H9 (cell line): ENCODE results near the gene MRPL27. TPM values are rescaled to one million over a fixed set of nuclear protein-coding genes. Genes with fewer than 3 reads are reported as not detected.

Experiments used
- DNase-seq: peaks from one replicate; pipeline ENCODE4 v3.0.0-alpha.2; 2017
- H2AFZ ChIP-seq: one replicate; pipeline ENCODE4 v1.6.1; 2013; ENCODE audit warnings: mild to moderate bottlenecking, low read length, control low read depth, moderate library complexity
- H2AK5ac ChIP-seq: 2 replicates; pipeline ENCODE4 v1.6.1; 2013; ENCODE audit warnings: low read length, control low read depth, mixed read lengths; ENCODE audit not compliant: insufficient read length
- H2BK120ac ChIP-seq: one replicate; pipeline ENCODE4 v1.6.1; 2013; ENCODE audit warnings: low read depth, mild to moderate bottlenecking, low read length, control low read depth, inconsistent platforms; ENCODE audit not compliant: poor library complexity, severe bottlenecking
- H2BK12ac ChIP-seq: 2 replicates; pipeline ENCODE4 v1.6.1; 2013; ENCODE audit warnings: low read length, control low read depth, mixed read lengths, low read depth; ENCODE audit not compliant: insufficient read length
- H2BK15ac ChIP-seq: 2 replicates; pipeline ENCODE4 v1.6.1; 2013; ENCODE audit warnings: low read depth, low read length, control low read depth
- H2BK20ac ChIP-seq: one replicate; pipeline ENCODE4 v1.6.1; 2013; ENCODE audit warnings: low read depth, mild to moderate bottlenecking, low read length, control low read depth, inconsistent platforms; ENCODE audit not compliant: poor library complexity, severe bottlenecking
- H2BK5ac ChIP-seq: 2 replicates; pipeline ENCODE4 v1.6.1; 2013; ENCODE audit warnings: low read length, control low read depth, mixed read lengths; ENCODE audit not compliant: insufficient read length
- H3K14ac ChIP-seq: 2 replicates; pipeline ENCODE4 v1.6.1; 2013; ENCODE audit warnings: low read length, control low read depth; ENCODE audit not compliant: insufficient read depth
- H3K18ac ChIP-seq: 2 replicates; pipeline ENCODE4 v1.6.1; 2013; ENCODE audit warnings: low read depth, mild to moderate bottlenecking, mixed read lengths, low read length, control low read depth; ENCODE audit not compliant: insufficient read length
- H3K23ac ChIP-seq: 2 replicates; pipeline ENCODE4 v1.6.1; 2013; ENCODE audit warnings: low read length, control low read depth, mixed read lengths, low read depth; ENCODE audit not compliant: insufficient read length
- H3K23me2 ChIP-seq: 2 replicates; pipeline ENCODE4 v1.6.1; 2013; ENCODE audit warnings: low read depth, mild to moderate bottlenecking, mixed read lengths, low read length, control low read depth; ENCODE audit not compliant: insufficient read length, poor library complexity, severe bottlenecking
- H3K27ac ChIP-seq: 2 replicates; pipeline ENCODE4 v1.5.1; 2013; ENCODE audit warnings: low read length, control low read depth, mixed read lengths, low read depth; ENCODE audit not compliant: insufficient read length
- H3K27me3 ChIP-seq: 2 replicates; pipeline ENCODE4 v1.6.1; 2013; ENCODE audit warnings: low read length, control low read depth, inconsistent platforms; ENCODE audit not compliant: insufficient read depth
- H3K4ac ChIP-seq: 2 replicates; pipeline ENCODE4 v1.6.1; 2013; ENCODE audit warnings: low read depth, mild to moderate bottlenecking, control low read depth, inconsistent platforms, low read length, moderate library complexity
- H3K4me1 ChIP-seq: 2 replicates; pipeline ENCODE4 v1.6.1; 2013; ENCODE audit warnings: low read length, control low read depth, inconsistent platforms; ENCODE audit not compliant: insufficient read depth
- H3K4me2 ChIP-seq: 2 replicates; pipeline ENCODE4 v1.6.1; 2013; ENCODE audit warnings: low read length, control low read depth, mixed read lengths; ENCODE audit not compliant: insufficient read length, insufficient read depth
- H3K56ac ChIP-seq: 2 replicates; pipeline ENCODE4 v1.6.1; 2013; ENCODE audit warnings: low read depth, mild to moderate bottlenecking, mixed read lengths, low read length, control low read depth; ENCODE audit not compliant: insufficient read length
- H3K79me1 ChIP-seq: 2 replicates; pipeline ENCODE4 v1.6.1; 2013; ENCODE audit warnings: low read depth, mild to moderate bottlenecking, moderate library complexity, low read length, control low read depth, inconsistent platforms; ENCODE audit not compliant: insufficient read depth, poor library complexity, severe bottlenecking
- H3K79me2 ChIP-seq: 2 replicates; pipeline ENCODE4 v1.6.1; 2013; ENCODE audit warnings: low read length, control low read depth, inconsistent platforms; ENCODE audit not compliant: insufficient read depth
- H3K9ac ChIP-seq: 2 replicates; pipeline ENCODE4 v1.6.1; 2013; ENCODE audit warnings: low read length, control low read depth, mixed read lengths; ENCODE audit not compliant: insufficient read length; ENCODE audit errors: extremely low read depth
- H3K9me3 ChIP-seq: one replicate; pipeline ENCODE4 v1.6.1; 2013; ENCODE audit warnings: low read depth, low read length, inconsistent platforms; ENCODE audit not compliant: control insufficient read depth
- H3T11ph ChIP-seq: one replicate; pipeline ENCODE4 v1.6.1; 2013; ENCODE audit warnings: mild to moderate bottlenecking, low read length, control low read depth, inconsistent platforms
- H4K20me1 ChIP-seq: one replicate; pipeline ENCODE4 v1.6.1; 2013; ENCODE audit not compliant: control insufficient read depth, insufficient read length, insufficient read depth
- H4K5ac ChIP-seq: 2 replicates; pipeline ENCODE4 v1.6.1; 2013; ENCODE audit warnings: low read depth, mild to moderate bottlenecking, mixed read lengths, low read length, control low read depth; ENCODE audit not compliant: insufficient read length
- H4K8ac ChIP-seq: replicated peaks from 2 replicates; pipeline ENCODE4 v1.6.1; 2013; ENCODE audit warnings: low read length, control low read depth, mixed read lengths, low read depth; ENCODE audit not compliant: insufficient read length
- H4K91ac ChIP-seq: 2 replicates; pipeline ENCODE4 v1.6.1; 2013; ENCODE audit warnings: low read depth, mild to moderate bottlenecking, moderate library complexity, mixed read lengths, low read length, control low read depth; ENCODE audit not compliant: insufficient read length
- H3K27ac Mint-ChIP-seq, 3 experiments: 2 replicates in 2 of 3; 3 replicates in 1 of 3; pipeline ENCODE4 v1.8.0; 2020 to 2021; ENCODE audit warnings: mixed read lengths in 3 of 3, mild to moderate bottlenecking in 1 of 3, moderate library complexity in 1 of 3
- H3K27me3 Mint-ChIP-seq: 2 replicates; pipeline ENCODE4 v1.8.0; 2021; ENCODE audit warnings: low read depth, mild to moderate bottlenecking, moderate library complexity, mixed read lengths
- H3K36me3 Mint-ChIP-seq, 3 experiments: 2 replicates in 2 of 3; 3 replicates in 1 of 3; pipeline ENCODE4 v1.8.0; 2020 to 2021; ENCODE audit warnings: low read depth in 3 of 3, mixed read lengths in 3 of 3; ENCODE audit not compliant: insufficient read depth in 1 of 3
- H3K4me1 Mint-ChIP-seq, 2 experiments: 2 replicates each; pipeline ENCODE4 v1.8.0; 2020; ENCODE audit warnings: mixed read lengths in 2 of 2
- H3K4me3 Mint-ChIP-seq, 2 experiments: 2 replicates in 1 of 2; 3 replicates in 1 of 2; pipeline ENCODE4 v1.8.0; 2020 to 2021; ENCODE audit warnings: mild to moderate bottlenecking in 2 of 2, mixed read lengths in 2 of 2, moderate library complexity in 1 of 2
- H3K9me3 Mint-ChIP-seq, 2 experiments: 2 replicates in 1 of 2; 3 replicates in 1 of 2; pipeline ENCODE4 v1.8.0; 2020; ENCODE audit warnings: mild to moderate bottlenecking in 2 of 2, mixed read lengths in 2 of 2, moderate library complexity in 1 of 2
- WGBS: extraction: QIAGEN DNeasy Blood & Tissue Kit; methylation state at CpG from one replicate; pipeline ENCODE4 v1.1.7; 2013; ENCODE audit warnings: missing lambda C conversion rate, low lambda C conversion rate, mixed read lengths; ENCODE audit not compliant: insufficient read length; ENCODE audit errors: extremely low coverage; 5-methylcytosine and 5-hydroxymethylcytosine counted together
- total RNA-seq: library from RNA; stranded (reverse); gene quantifications from 2 replicates; pipeline ENCODE4 v1.2.1, GENCODE V29; 2021
- TF ChIP-seq, protein P1 (sequence below): fragments of 200-600 bp; sonication (generic); conservative IDR thresholded peaks from 3 replicates; pipeline ENCODE4 v1.8.0; 2021; ENCODE audit warnings: antibody characterized with exemption, mild to moderate bottlenecking

The MRPL27 gene
- total RNA-seq, 1 experiment from 2014 or later = 85.9 TPM

DNA sequence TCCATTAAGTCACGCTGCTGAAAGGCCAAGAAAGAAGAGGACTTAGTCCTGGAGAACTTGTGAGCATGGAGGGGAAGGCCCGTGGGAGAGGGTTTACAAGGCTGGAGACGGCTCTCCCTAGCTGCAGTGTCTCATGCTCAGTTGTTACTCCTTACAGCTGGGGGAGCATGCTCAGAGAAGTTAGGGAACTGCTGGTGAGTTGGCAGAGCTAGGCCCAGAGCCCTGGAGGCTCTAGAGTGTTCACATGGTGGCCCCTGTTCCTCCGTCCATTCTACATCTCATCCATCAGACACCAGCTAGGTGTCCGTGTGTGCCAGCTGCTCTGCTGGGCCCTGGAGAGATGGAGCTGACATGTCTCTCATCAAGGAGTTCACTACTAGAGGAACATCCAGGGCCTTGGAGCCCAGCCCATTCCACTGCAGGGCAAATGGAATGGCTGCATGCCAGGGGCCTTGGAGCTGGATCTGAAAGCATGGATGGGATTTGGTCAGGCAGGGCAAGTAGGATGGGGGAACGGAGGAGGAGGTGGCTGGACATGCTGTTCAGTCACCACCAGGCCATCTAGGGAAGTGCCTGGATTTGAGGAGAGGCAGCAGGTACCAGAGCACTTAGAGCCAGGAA lies 20.8 kb downstream of the MRPL27 start:
- H2BK12ac ChIP-seq = no peak overlapping the region
- no peak overlapping the region for H3K9ac ChIP-seq
- H3K23me2 ChIP-seq = no peaks in the 10 kb centered on the region
- H2BK20ac ChIP-seq = no peak overlapping the region
- H3K56ac ChIP-seq = no peak overlapping the region
- no peak overlapping the region for H3K18ac ChIP-seq
- Mint-ChIP-seq H3K4me1 (peaks cover 14 to 17% of the 10 kb centered on the region in 2 experiments), H3K4me3 (no peak overlapping the region), H3K27ac (0 out of 7 replicates have a peak overlapping the region, but pooled peaks of 2 of the 3 experiments have one; percentile 9 to 32), H3K9me3 (no peaks in the 10 kb centered on the region; a peak in 1 of 5 replicates), H3K27me3 (no peaks in the 10 kb centered on the region; the same call in 1 of the 2 replicates), H3K36me3 (peaks cover 16 to 44% (median 41%) of the 10 kb centered on the region in 3 experiments; a peak in 6 of 7 replicates)
- peaks cover 2% of the 10 kb centered on the region; the same call in 1 of the 2 replicates for H3K4me1 ChIP-seq
- no peak overlapping the region for H3K27ac ChIP-seq
- H3K9me3 ChIP-seq = no peaks in the 10 kb centered on the region
- TF ChIP-seq, protein P1, sequence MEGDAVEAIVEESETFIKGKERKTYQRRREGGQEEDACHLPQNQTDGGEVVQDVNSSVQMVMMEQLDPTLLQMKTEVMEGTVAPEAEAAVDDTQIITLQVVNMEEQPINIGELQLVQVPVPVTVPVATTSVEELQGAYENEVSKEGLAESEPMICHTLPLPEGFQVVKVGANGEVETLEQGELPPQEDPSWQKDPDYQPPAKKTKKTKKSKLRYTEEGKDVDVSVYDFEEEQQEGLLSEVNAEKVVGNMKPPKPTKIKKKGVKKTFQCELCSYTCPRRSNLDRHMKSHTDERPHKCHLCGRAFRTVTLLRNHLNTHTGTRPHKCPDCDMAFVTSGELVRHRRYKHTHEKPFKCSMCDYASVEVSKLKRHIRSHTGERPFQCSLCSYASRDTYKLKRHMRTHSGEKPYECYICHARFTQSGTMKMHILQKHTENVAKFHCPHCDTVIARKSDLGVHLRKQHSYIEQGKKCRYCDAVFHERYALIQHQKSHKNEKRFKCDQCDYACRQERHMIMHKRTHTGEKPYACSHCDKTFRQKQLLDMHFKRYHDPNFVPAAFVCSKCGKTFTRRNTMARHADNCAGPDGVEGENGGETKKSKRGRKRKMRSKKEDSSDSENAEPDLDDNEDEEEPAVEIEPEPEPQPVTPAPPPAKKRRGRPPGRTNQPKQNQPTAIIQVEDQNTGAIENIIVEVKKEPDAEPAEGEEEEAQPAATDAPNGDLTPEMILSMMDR = no peak
- H2AFZ ChIP-seq = no peak overlapping the region
- no peak overlapping the region for H3K4me2 ChIP-seq
- H3K4ac ChIP-seq = no peak overlapping the region
- no peak overlapping the region for H4K8ac ChIP-seq
- no CpG with 5 or more reads among the region's 6 CpGs for WGBS
- no peak overlapping the region for H2BK120ac ChIP-seq
- H4K5ac ChIP-seq = no peak overlapping the region
- H4K20me1 ChIP-seq = no peaks in the 10 kb centered on the region
- no peak overlapping the region for H2BK15ac ChIP-seq
- DNase-seq = no peak
- H2BK5ac ChIP-seq = no peak overlapping the region
- H4K91ac ChIP-seq = no peak overlapping the region
- H3K79me2 ChIP-seq = no peaks in the 10 kb centered on the region
- no peak overlapping the region for H3K23ac ChIP-seq
- H3K79me1 ChIP-seq = no peaks in the 10 kb centered on the region
- H3K14ac ChIP-seq = no peak overlapping the region
- no peak overlapping the region for H2AK5ac ChIP-seq
- no peaks in the 10 kb centered on the region for H3K27me3 ChIP-seq
- no peak overlapping the region for H3T11ph ChIP-seq
